ENCODE measurements around the gene PRMT2.

PRMT2 gene

GRCh38 chr21:46648539-46648938, 13.1 kb downstream of the PRMT2 start:
- Histone ChIP-seq H3K4me1 (ENCODE audit: control insufficient read depth, insufficient read depth, low read length) (no peaks in the 10 kb centered on the region), H3K4me3 (ENCODE audit: low read length) (no peak overlapping the region), H3K9ac (ENCODE audit: low read depth, low read length) (no peak overlapping the region), H3K4me2 (ENCODE audit: low read length) (no peak overlapping the region), H3K36me3 (ENCODE audit: insufficient read depth, low read length) (peaks cover 97% of the 10 kb centered on the region), H3K27me3 (ENCODE audit: control insufficient read depth, insufficient read depth, low read length) (no peaks in the 10 kb centered on the region), H3K9me3 (replicated peaks; ENCODE audit: low read length) (no peaks in the 10 kb centered on the region)

- no peak overlapping the region for H3K4me3 ChIP-seq (ENCODE audit: low read length)
- H3K4me2 ChIP-seq (ENCODE audit: low read length) = no peak overlapping the region
- H3K27me3 ChIP-seq (ENCODE audit: control insufficient read depth, insufficient read depth, low read length) = no peaks in the 10 kb centered on the region
- H3K4me1 ChIP-seq (ENCODE audit: control insufficient read depth, insufficient read depth, low read length) = no peaks in the 10 kb centered on the region
- H3K36me3 ChIP-seq (ENCODE audit: insufficient read depth, low read length) = peaks cover 97% of the 10 kb centered on the region
- peaks cover 3% of the 10 kb centered on the region for H3K9me3 ChIP-seq (replicated peaks; ENCODE audit: low read length)
- H3K9ac ChIP-seq (ENCODE audit: low read depth, low read length) = no peak overlapping the region
Measured at GRCh38 chr21:46649356-46649755, 13.9 kb downstream of the PRMT2 start.

GRCh38 chr21:46650476-46651098, 15.1 kb downstream of the PRMT2 start:
- H3K4me3 ChIP-seq (ENCODE audit: low read length) = no peak overlapping the region
- peaks cover 4% of the 10 kb centered on the region for H3K9me3 ChIP-seq (replicated peaks; ENCODE audit: low read length)
- H3K27me3 ChIP-seq (ENCODE audit: control insufficient read depth, insufficient read depth, low read length) = no peaks in the 10 kb centered on the region
- H3K4me1 ChIP-seq (ENCODE audit: control insufficient read depth, insufficient read depth, low read length) = no peaks in the 10 kb centered on the region
- H3K4me2 ChIP-seq (ENCODE audit: low read length) = no peak overlapping the region
- H3K36me3 ChIP-seq (ENCODE audit: insufficient read depth, low read length) = peaks cover 98% of the 10 kb centered on the region
- H3K9ac ChIP-seq (ENCODE audit: low read depth, low read length) = no peak overlapping the region

GRCh38 chr21:46651121-46651520, 15.6 kb downstream of the PRMT2 start:
- Histone ChIP-seq H3K9ac (ENCODE audit: low read depth, low read length) (no peak overlapping the region), H3K4me1 (ENCODE audit: control insufficient read depth, insufficient read depth, low read length) (no peaks in the 10 kb centered on the region), H3K27me3 (ENCODE audit: control insufficient read depth, insufficient read depth, low read length) (no peaks in the 10 kb centered on the region), H3K4me2 (ENCODE audit: low read length) (no peak overlapping the region), H3K4me3 (ENCODE audit: low read length) (no peak overlapping the region), H3K9me3 (replicated peaks; ENCODE audit: low read length) (peaks cover 4% of the 10 kb centered on the region), H3K36me3 (ENCODE audit: insufficient read depth, low read length) (peaks cover 94% of the 10 kb centered on the region)

- H3K27me3 ChIP-seq (ENCODE audit: control insufficient read depth, insufficient read depth, low read length) = no peaks in the 10 kb centered on the region
- H3K36me3 ChIP-seq (ENCODE audit: insufficient read depth, low read length) = peaks cover 73% of the 10 kb centered on the region
- H3K9ac ChIP-seq (ENCODE audit: low read depth, low read length) = no peak overlapping the region
Measured at GRCh38 chr21:46655230-46655629, 19.8 kb downstream of the PRMT2 start.

GRCh38 chr21:46656820-46657219, 21.3 kb downstream of the PRMT2 start:
- H3K4me3 ChIP-seq (ENCODE audit: low read length) = no peak overlapping the region
- H3K36me3 ChIP-seq (ENCODE audit: insufficient read depth, low read length) = peaks cover 59% of the 10 kb centered on the region
- H3K9ac ChIP-seq (ENCODE audit: low read depth, low read length) = no peak overlapping the region
- H3K4me2 ChIP-seq (ENCODE audit: low read length) = no peak overlapping the region
- peaks cover 4% of the 10 kb centered on the region for H3K4me1 ChIP-seq (ENCODE audit: control insufficient read depth, insufficient read depth, low read length)
- H3K27me3 ChIP-seq (ENCODE audit: control insufficient read depth, insufficient read depth, low read length) = no peaks in the 10 kb centered on the region
- H3K9me3 ChIP-seq (replicated peaks; ENCODE audit: low read length) = peaks cover 4% of the 10 kb centered on the region

More at GRCh38 chr21:46655230-46655629, 19.8 kb downstream of the PRMT2 start:
- Histone ChIP-seq H3K4me3 (ENCODE audit: low read length) (no peak overlapping the region), H3K9me3 (replicated peaks; ENCODE audit: low read length) (peaks cover 4% of the 10 kb centered on the region), H3K4me1 (ENCODE audit: control insufficient read depth, insufficient read depth, low read length) (no peaks in the 10 kb centered on the region), H3K4me2 (ENCODE audit: low read length) (no peak overlapping the region)

- no peak overlapping the region for H3K4me3 ChIP-seq (ENCODE audit: low read length)
- no peaks in the 10 kb centered on the region for H3K27me3 ChIP-seq (ENCODE audit: control insufficient read depth, insufficient read depth, low read length)
- H3K4me1 ChIP-seq (ENCODE audit: control insufficient read depth, insufficient read depth, low read length) = peaks cover 4% of the 10 kb centered on the region
- H3K9me3 ChIP-seq (replicated peaks; ENCODE audit: low read length) = no peaks in the 10 kb centered on the region
- no peak overlapping the region for H3K9ac ChIP-seq (ENCODE audit: low read depth, low read length)
- H3K4me2 ChIP-seq (ENCODE audit: low read length) = no peak overlapping the region
- H3K36me3 ChIP-seq (ENCODE audit: insufficient read depth, low read length) = peaks cover 38% of the 10 kb centered on the region
Measured at GRCh38 chr21:46660505-46660904, 25.0 kb downstream of the PRMT2 start.

GRCh38 chr21:46661211-46661625, 25.7 kb downstream of the PRMT2 start:
- H3K27me3 ChIP-seq (ENCODE audit: control insufficient read depth, insufficient read depth, low read length) = no peaks in the 10 kb centered on the region
- H3K9me3 ChIP-seq (replicated peaks; ENCODE audit: low read length) = no peaks in the 10 kb centered on the region
- peak overlapping the region; percentile 89 for H3K4me2 ChIP-seq (ENCODE audit: low read length)
- peaks cover 35% of the 10 kb centered on the region for H3K36me3 ChIP-seq (ENCODE audit: insufficient read depth, low read length)
- H3K4me1 ChIP-seq (ENCODE audit: control insufficient read depth, insufficient read depth, low read length) = peaks cover 4% of the 10 kb centered on the region
- H3K9ac ChIP-seq (ENCODE audit: low read depth, low read length) = peak overlapping the region; percentile 33
- H3K4me3 ChIP-seq (ENCODE audit: low read length) = peak overlapping the region; percentile 47

GRCh38 chr21:46661642-46662366, 26.3 kb downstream of the PRMT2 start:
- peak overlapping the region; percentile 33 for H3K9ac ChIP-seq (ENCODE audit: low read depth, low read length)
- H3K27me3 ChIP-seq (ENCODE audit: control insufficient read depth, insufficient read depth, low read length) = no peaks in the 10 kb centered on the region
- H3K36me3 ChIP-seq (ENCODE audit: insufficient read depth, low read length) = peaks cover 29% of the 10 kb centered on the region
- H3K4me3 ChIP-seq (ENCODE audit: low read length) = peak overlapping the region; percentile 47
- peak overlapping the region; percentile 89 for H3K4me2 ChIP-seq (ENCODE audit: low read length)
- no peaks in the 10 kb centered on the region for H3K9me3 ChIP-seq (replicated peaks; ENCODE audit: low read length)
- H3K4me1 ChIP-seq (ENCODE audit: control insufficient read depth, insufficient read depth, low read length) = peaks cover 4% of the 10 kb centered on the region

- Histone ChIP-seq H3K9ac (ENCODE audit: low read depth, low read length) (no peak overlapping the region), H3K4me3 (ENCODE audit: low read length) (no peak overlapping the region), H3K27me3 (ENCODE audit: control insufficient read depth, insufficient read depth, low read length) (no peaks in the 10 kb centered on the region), H3K4me2 (ENCODE audit: low read length) (peak overlapping the region; percentile 20), H3K36me3 (ENCODE audit: insufficient read depth, low read length) (peaks cover 27% of the 10 kb centered on the region), H3K4me1 (ENCODE audit: control insufficient read depth, insufficient read depth, low read length) (peaks cover 8% of the 10 kb centered on the region), H3K9me3 (replicated peaks; ENCODE audit: low read length) (no peaks in the 10 kb centered on the region)
Measured at GRCh38 chr21:46662367-46662654, 26.8 kb downstream of the PRMT2 start.

GRCh38 chr21:46662765-46663500, 27.5 kb downstream of the PRMT2 start:
- no peak overlapping the region for H3K9ac ChIP-seq (ENCODE audit: low read depth, low read length)
- no peak overlapping the region for H3K4me3 ChIP-seq (ENCODE audit: low read length)
- no peak overlapping the region for H3K4me2 ChIP-seq (ENCODE audit: low read length)
- peaks cover 14% of the 10 kb centered on the region for H3K4me1 ChIP-seq (ENCODE audit: control insufficient read depth, insufficient read depth, low read length)
- H3K27me3 ChIP-seq (ENCODE audit: control insufficient read depth, insufficient read depth, low read length) = no peaks in the 10 kb centered on the region
- no peaks in the 10 kb centered on the region for H3K9me3 ChIP-seq (replicated peaks; ENCODE audit: low read length)
- peaks cover 26% of the 10 kb centered on the region for H3K36me3 ChIP-seq (ENCODE audit: insufficient read depth, low read length)

All from skeletal muscle satellite cell (primary cell).